Activated naive CD4-positive, alpha-beta T cell treated with Interleukin-2 at 50 U/mL for 16 hours (primary cell): Measurements from ENCODE around the gene LBHD2.
"Not testable (repeated sequence)": the region's sequence is repeated elsewhere in the genome, so short reads cannot be mapped to it uniquely, and the experiment has no call there.

Experiments used
- DNase-seq: peaks from one replicate; pipeline ENCODE4 v3.0.0-alpha.2; 2020

Gene LBHD2

GRCh38 chr14:103084021-103084919 is at the start of gene LBHD2:
Gene LBHD2, plus strand, starts transcription at chr14:103084210. Its CDS starts 1,803 bp downstream, at chr14:103086013.
- DNase-seq: no peak

GRCh38 chr14:103041464-103041863 is 42.5 kb upstream of the LBHD2 start:
- DNase-seq: no peak

GRCh38 chr14:103043257-103044015 is 40.6 kb upstream of the LBHD2 start:
- DNase-seq: no peak

- DNase-seq: no peak
These were observed 38.6 kb upstream of the LBHD2 start for GRCh38 chr14:103045371-103045869.

GRCh38 chr14:103047453-103047852 is 36.6 kb upstream of the LBHD2 start:
- not testable (repeated sequence) for DNase-seq

GRCh38 chr14:103050935-103051334 is 33.1 kb upstream of the LBHD2 start:
- no peak for DNase-seq

GRCh38 chr14:103052407-103052806 is 31.6 kb upstream of the LBHD2 start:
- DNase-seq: no peak

GRCh38 chr14:103055695-103056094 is 28.3 kb upstream of the LBHD2 start:
- DNase-seq: no peak

GRCh38 chr14:103056322-103057027 is 27.5 kb upstream of the LBHD2 start:
- no peak for DNase-seq

- no peak for DNase-seq
These were observed 27.0 kb upstream of the LBHD2 start for GRCh38 chr14:103057028-103057371.

GRCh38 chr14:103057372-103058163 is 26.4 kb upstream of the LBHD2 start, which contains the start of gene CDC42BPB:
Gene CDC42BPB, minus strand, starts transcription at chr14:103057549. Its CDS starts 376 bp downstream, at chr14:103057173.
- DNase-seq: peak; percentile 60

- DNase-seq: no peak
These were observed 25.6 kb upstream of the LBHD2 start for GRCh38 chr14:103058164-103059055.

GRCh38 chr14:103059556-103059955 is 24.5 kb upstream of the LBHD2 start:
- DNase-seq: no peak

GRCh38 chr14:103061482-103061976 is 22.5 kb upstream of the LBHD2 start:
- no peak for DNase-seq

- DNase-seq: no peak
These were observed 19.6 kb upstream of the LBHD2 start for GRCh38 chr14:103064436-103064835.

- no peak for DNase-seq
These were observed 19.0 kb upstream of the LBHD2 start for GRCh38 chr14:103064978-103065377.

GRCh38 chr14:103065861-103066260 is 18.1 kb upstream of the LBHD2 start:
- DNase-seq: no peak

- no peak for DNase-seq
These were observed 17.6 kb upstream of the LBHD2 start for GRCh38 chr14:103066399-103066798.

- no peak for DNase-seq
These were observed 16.6 kb upstream of the LBHD2 start for GRCh38 chr14:103067231-103067954.
